ENCODE results near the gene LPAR3.

DNA sequence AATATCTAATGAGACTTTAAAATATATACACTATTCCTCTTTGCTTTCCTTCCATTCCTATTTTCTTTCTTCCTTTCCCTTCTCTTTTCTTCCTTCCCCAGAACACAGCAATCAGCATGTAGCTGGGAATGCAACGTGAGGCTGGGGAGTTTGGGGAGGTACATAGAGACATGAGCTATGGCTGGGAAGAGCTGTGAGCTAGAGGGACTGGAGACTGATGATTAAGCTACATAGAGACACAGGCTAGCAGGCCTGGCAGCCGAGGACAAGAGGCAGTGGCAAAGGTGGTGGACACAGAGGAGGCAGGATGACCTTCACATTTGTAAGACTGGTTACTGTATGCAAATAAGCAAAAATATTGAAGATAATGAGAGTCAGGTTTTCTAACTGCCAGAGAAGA lies 7.5 kb downstream of the LPAR3 start:
- TF ChIP-seq, protein P1, sequence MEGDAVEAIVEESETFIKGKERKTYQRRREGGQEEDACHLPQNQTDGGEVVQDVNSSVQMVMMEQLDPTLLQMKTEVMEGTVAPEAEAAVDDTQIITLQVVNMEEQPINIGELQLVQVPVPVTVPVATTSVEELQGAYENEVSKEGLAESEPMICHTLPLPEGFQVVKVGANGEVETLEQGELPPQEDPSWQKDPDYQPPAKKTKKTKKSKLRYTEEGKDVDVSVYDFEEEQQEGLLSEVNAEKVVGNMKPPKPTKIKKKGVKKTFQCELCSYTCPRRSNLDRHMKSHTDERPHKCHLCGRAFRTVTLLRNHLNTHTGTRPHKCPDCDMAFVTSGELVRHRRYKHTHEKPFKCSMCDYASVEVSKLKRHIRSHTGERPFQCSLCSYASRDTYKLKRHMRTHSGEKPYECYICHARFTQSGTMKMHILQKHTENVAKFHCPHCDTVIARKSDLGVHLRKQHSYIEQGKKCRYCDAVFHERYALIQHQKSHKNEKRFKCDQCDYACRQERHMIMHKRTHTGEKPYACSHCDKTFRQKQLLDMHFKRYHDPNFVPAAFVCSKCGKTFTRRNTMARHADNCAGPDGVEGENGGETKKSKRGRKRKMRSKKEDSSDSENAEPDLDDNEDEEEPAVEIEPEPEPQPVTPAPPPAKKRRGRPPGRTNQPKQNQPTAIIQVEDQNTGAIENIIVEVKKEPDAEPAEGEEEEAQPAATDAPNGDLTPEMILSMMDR (conservative IDR thresholded peaks at IDR 0.05), result no peak
- TF ChIP-seq EZH2 (IDR thresholded peaks at IDR 0.05; ENCODE audit: low read depth), result no peak

All from PC-9 (cell line).